Esophagus muscularis mucosa (tissue), 4 donors: ENCODE results near the gene FBN1. TPM values are rescaled to one million over a fixed set of nuclear protein-coding genes. Genes with fewer than 3 reads are reported as not detected.

Source experiments
- DNase-seq: peaks from one replicate; pipeline ENCODE4 v3.0.0-alpha.2; 2017; ENCODE audit errors: extremely low spot score
- H3K27ac ChIP-seq, 4 donors: fragments of 200-600 bp; sonication (generic); replicated peaks in 1 of 4; 1 replicate in 3 of 4; 2 replicates in 1 of 4; pipeline ENCODE4 v1.5.1; 2016 to 2019; ENCODE audit warnings: mild to moderate bottlenecking in 1 of 4
- H3K27me3 ChIP-seq, 4 donors: fragments of 200-600 bp; sonication (generic); one replicate each; pipeline versions ENCODE4 v1.5.1 to v1.6.0; 2016 to 2019
- H3K36me3 ChIP-seq, 4 donors: fragments of 200-600 bp; sonication (generic); one replicate each; pipeline ENCODE4 v1.5.1; 2016 to 2019
- H3K4me1 ChIP-seq, 4 donors: fragments of 200-600 bp; sonication (generic); one replicate each; pipeline ENCODE4 v1.5.1; 2016 to 2019
- H3K4me3 ChIP-seq, 4 donors: fragments of 200-600 bp; sonication (generic); 1 replicate in 2 of 4; 2 replicates in 2 of 4; pipeline ENCODE4 v1.5.1; 2016 to 2019; ENCODE audit warnings: mild to moderate bottlenecking in 4 of 4, moderate library complexity in 1 of 4
- H3K9me3 ChIP-seq, 4 donors: fragments of 200-600 bp; sonication (generic); 1 replicate in 3 of 4; 2 replicates in 1 of 4; pipeline ENCODE4 v1.5.1; 2016 to 2019
- EP300 ChIP-seq: sonication (generic); formaldehyde crosslinking; IDR thresholded peaks from one replicate; pipeline ENCODE4 v1.6.1; 2017; ENCODE audit warnings: antibody characterized with exemption
- POLR2A ChIP-seq: fragments of 450-650 bp; IDR thresholded peaks from one replicate; pipeline ENCODE4 v1.6.1; 2017; ENCODE audit warnings: antibody characterized with exemption, moderate library complexity, mild to moderate bottlenecking, low read depth
- POLR2AphosphoS5 ChIP-seq, 2 donors: sonication (generic); formaldehyde crosslinking; IDR thresholded peaks; one replicate each; pipeline ENCODE4 v1.6.1; 2017; ENCODE audit warnings: antibody characterized with exemption in 2 of 2
- WGBS: methylation state at CpG from one replicate; pipeline ENCODE4 v1.1.5; 2018; 5-methylcytosine and 5-hydroxymethylcytosine counted together
- intact Hi-C: fragments of 100-400 bp; cut with DNase I; formaldehyde crosslinking; loops from one replicate; pipeline ENCODE4 v1.15.1; 2023
- total RNA-seq, 4 donors: library from RNA; depleted of rRNA; stranded (reverse); fragments of >200 nt; gene quantifications; one replicate each; pipeline versions ENCODE4 v1.1.0 to v1.2.1, GENCODE V29; 2016
- TF ChIP-seq, protein P1 (sequence below), 3 experiments: fragments of 200-600 bp in 2 of 3; fragments of 450-650 bp in 1 of 3; sonication (generic) in 2 of 3; IDR thresholded peaks; one replicate each; pipeline ENCODE4 v1.5.1; 2017 to 2019; ENCODE audit warnings: antibody characterized with exemption in 3 of 3, mild to moderate bottlenecking in 2 of 3, moderate library complexity in 1 of 3

The FBN1 gene
- total RNA-seq, 4 donors from 2014 or later = 159 to 253 (median 226) TPM

DNA sequence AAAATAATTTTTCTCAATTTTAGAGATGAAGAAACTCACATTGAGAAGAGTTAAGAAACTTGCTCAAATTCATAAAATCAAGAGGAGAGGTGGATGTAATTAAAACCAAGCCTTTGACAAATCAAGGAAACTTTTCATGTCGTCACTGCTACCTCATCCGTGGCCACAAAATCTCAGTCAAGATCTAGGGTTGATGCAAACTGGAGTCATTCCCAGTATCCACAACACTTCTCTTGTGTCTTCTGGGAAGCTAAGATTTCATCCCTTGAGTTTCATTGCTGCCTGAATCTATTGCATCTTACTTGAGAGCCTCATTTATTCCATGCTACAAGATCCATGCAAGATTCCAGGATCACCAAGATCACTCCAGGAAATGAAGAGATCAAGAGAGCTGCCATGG, 5.4 kb upstream of the FBN1 start:
- no peaks in the 10 kb centered on the region for H3K36me3 ChIP-seq
- WGBS = 100% methylated on average over 2 of the region's 2 CpGs

DNA sequence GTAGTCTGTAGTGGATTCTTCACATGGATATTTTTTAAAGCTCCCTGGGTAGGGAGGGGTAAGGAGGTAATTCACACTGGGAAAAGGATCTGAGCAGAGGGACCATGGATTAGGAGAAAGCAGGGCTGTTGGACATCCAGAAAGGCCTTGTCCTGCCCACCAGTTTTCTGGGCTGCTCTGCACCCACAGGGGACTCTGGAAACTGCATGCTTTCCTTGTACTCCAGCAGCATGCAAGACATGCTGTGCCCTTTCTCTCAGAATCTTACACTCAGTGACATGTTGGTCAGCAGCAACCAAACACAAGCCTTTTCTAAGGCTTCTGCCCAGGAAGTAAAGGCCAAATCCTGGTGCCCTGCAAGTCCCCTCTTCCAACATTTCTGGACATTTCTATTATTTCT, 2.5 kb upstream of the FBN1 start:
- Histone ChIP-seq H3K9me3 (no peaks in the 10 kb centered on the region), H3K27ac (peak overlapping the region in 3 of 4 donors; percentile 9 to 96 (median 92)), H3K4me1 (peaks cover 0 to 26% (median 15%) of the 10 kb centered on the region in 4 donors), H3K36me3 (no peaks in the 10 kb centered on the region), H3K27me3 (no peaks in the 10 kb centered on the region), H3K4me3 (no peak overlapping the region)
- intact Hi-C loops = loop anchor here (10.0 kb wide), 3 partner anchors 157 to 293 kb away; no protein-coding TSS in a partner anchor
- TF ChIP-seq POLR2A (no peak), EP300 (no peak), POLR2AphosphoS5 (IDR thresholded peaks at IDR 0.05) (peak in 1 of 2 donors; percentile 6)
- TF ChIP-seq, protein P1, sequence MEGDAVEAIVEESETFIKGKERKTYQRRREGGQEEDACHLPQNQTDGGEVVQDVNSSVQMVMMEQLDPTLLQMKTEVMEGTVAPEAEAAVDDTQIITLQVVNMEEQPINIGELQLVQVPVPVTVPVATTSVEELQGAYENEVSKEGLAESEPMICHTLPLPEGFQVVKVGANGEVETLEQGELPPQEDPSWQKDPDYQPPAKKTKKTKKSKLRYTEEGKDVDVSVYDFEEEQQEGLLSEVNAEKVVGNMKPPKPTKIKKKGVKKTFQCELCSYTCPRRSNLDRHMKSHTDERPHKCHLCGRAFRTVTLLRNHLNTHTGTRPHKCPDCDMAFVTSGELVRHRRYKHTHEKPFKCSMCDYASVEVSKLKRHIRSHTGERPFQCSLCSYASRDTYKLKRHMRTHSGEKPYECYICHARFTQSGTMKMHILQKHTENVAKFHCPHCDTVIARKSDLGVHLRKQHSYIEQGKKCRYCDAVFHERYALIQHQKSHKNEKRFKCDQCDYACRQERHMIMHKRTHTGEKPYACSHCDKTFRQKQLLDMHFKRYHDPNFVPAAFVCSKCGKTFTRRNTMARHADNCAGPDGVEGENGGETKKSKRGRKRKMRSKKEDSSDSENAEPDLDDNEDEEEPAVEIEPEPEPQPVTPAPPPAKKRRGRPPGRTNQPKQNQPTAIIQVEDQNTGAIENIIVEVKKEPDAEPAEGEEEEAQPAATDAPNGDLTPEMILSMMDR (IDR thresholded peaks at IDR 0.05) = peak; percentile 22 to 47 (median 29)
- peak; percentile 72 for DNase-seq

More for the DNA sequence above, 5.4 kb upstream of the FBN1 start:
- Histone ChIP-seq H3K9me3 (no peaks in the 10 kb centered on the region), H3K4me1 (peaks cover 0 to 23% (median 13%) of the 10 kb centered on the region in 4 donors), H3K27ac (no peak overlapping the region), H3K27me3 (no peaks in the 10 kb centered on the region), H3K4me3 (no peak overlapping the region)
- peak; percentile 34 for DNase-seq
- intact Hi-C loops = no loop called here
- TF ChIP-seq EP300 = no peak
- TF ChIP-seq, protein P1 (IDR thresholded peaks at IDR 0.05) = no peak
- no peak for TF ChIP-seq POLR2A
- no peak for TF ChIP-seq POLR2AphosphoS5 (IDR thresholded peaks at IDR 0.05)

DNA sequence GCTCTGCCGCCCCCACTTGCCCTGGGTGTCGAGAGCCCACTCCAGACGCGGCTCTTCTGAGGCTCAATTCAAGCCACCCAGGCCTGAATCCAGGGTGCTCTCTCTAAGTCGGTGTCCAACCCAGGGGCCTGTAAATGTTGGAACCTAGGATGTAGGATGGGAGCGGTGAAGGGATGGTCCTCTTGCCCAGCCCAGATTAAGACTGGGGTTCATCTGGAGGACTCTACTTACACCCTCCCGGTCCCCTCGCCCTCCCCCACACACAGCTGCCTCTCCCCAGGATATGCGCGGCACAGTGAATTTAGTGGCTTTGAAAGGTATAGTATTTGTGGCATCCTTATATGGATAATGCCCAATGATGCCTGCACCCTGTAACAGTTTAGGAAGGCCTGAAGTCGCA, 822 bp upstream of the FBN1 start:
- Histone ChIP-seq H3K27ac (peak overlapping the region; percentile 92 to 96 (median 95)), H3K4me3 (peak overlapping the region; percentile 90 to 93 (median 92)), H3K36me3 (no peaks in the 10 kb centered on the region), H3K4me1 (peaks cover 0 to 39% (median 30%) of the 10 kb centered on the region in 4 donors), H3K27me3 (no peaks in the 10 kb centered on the region), H3K9me3 (no peaks in the 10 kb centered on the region)
- TF ChIP-seq EP300 = no peak
- intact Hi-C loops = loop anchor here (10.0 kb wide), 3 partner anchors 158 to 292 kb away; no protein-coding TSS in a partner anchor
- WGBS = 19% methylated on average over 8 of the region's 11 CpGs
- DNase-seq = no peak

DNA sequence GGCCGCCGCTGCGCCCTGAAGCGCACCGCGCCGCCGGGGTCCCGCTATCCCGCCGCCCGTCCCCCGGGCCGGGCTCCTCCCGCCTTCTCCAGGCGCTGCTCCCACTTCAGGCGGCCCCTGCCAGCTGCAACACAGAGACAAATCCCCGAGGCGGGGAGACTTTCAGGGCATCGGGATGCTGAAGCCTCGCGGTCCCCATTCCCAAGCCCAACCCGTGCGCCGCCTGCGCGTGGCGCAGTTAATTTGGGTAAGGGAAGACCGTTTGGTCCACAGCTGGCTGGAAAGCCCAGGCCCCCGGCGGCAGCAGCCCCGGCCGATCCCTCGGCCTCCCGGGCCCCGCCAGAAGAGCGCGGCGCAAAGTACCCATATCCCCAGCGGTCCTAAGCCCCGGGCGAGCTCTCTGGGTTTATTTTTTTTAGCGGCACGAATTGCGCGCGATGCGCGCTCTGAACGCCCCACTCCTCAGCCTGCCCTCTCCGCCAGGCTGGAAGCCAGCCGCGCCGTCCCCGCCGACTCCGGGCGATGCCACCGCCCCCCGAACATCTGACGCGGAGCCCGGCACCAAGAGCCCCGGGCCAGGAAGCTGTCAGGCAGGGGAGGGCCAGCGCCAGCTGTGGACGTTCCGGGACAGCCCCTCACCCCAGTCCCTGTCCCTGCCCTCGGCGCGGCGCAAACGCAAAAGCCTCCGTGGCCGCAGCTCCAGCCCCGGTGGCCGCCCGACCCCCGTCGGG, 517 bp downstream of the FBN1 start:
- Histone ChIP-seq H3K4me1 (peaks cover 0 to 51% (median 43%) of the 10 kb centered on the region in 4 donors), H3K9me3 (no peaks in the 10 kb centered on the region), H3K36me3 (no peaks in the 10 kb centered on the region), H3K4me3 (peak overlapping the region; percentile 90 to 93 (median 92)), H3K27ac (peak overlapping the region; percentile 92 to 96 (median 95)), H3K27me3 (no peaks in the 10 kb centered on the region)
- 2% methylated on average over 16 of the region's 79 CpGs for WGBS
- DNase-seq = no peak
- intact Hi-C loops = loop anchor here (5.0 to 10.0 kb wide), 4 partner anchors 118 to 290 kb away; no protein-coding TSS in a partner anchor
- no peak for TF ChIP-seq POLR2AphosphoS5 (IDR thresholded peaks at IDR 0.05)
- TF ChIP-seq, protein P1 (IDR thresholded peaks at IDR 0.05) = peak in 1 of 3 experiments; percentile 4

DNA sequence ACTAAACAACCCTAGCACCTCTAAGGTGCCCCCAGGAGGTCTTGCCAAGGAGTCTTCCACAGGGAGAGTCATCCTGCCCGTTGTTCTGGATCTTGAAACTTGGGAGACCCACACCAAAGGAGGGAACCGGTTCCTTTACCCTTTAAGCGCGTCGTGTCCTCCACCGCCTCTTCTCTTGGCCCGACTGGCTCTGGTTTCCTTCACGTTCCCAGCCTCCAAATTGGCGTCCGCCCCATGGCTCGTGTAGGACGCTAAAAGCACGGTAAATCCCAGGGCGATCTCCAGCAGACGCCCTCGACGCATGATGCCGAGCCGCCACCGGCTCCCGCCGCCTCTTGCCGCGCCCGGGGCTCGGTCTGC, 1.1 kb downstream of the FBN1 start:
- H3K9me3 ChIP-seq = no peaks in the 10 kb centered on the region
- no peak for DNase-seq
- intact Hi-C loops = loop anchor here (5.0 to 10.0 kb wide), 4 partner anchors 117 to 290 kb away; no protein-coding TSS in a partner anchor
- no peaks in the 10 kb centered on the region for H3K27me3 ChIP-seq
- peaks cover under 1 to 57% (median 49%) of the 10 kb centered on the region in 4 donors for H3K4me1 ChIP-seq
- TF ChIP-seq, protein P1 (IDR thresholded peaks at IDR 0.05) = no peak
- no peak for TF ChIP-seq EP300
- no peak for TF ChIP-seq POLR2AphosphoS5 (IDR thresholded peaks at IDR 0.05)
- no peak for TF ChIP-seq POLR2A
- H3K36me3 ChIP-seq = no peaks in the 10 kb centered on the region
- peak overlapping the region; percentile 92 to 96 (median 95) for H3K27ac ChIP-seq
- 0% methylated on average over 12 of the region's 26 CpGs for WGBS
- peak overlapping the region; percentile 90 to 93 (median 92) for H3K4me3 ChIP-seq
